Heart right ventricle (tissue), 16 donors: ENCODE data around the gene GATC. TPM values are rescaled to one million over a fixed set of nuclear protein-coding genes. Genes with fewer than 3 reads are reported as not detected.
A peak's percentile ranks its signal among the peaks of the same experiment; 100 is the strongest.

Source experiments
- ATAC-seq, 8 donors: fragments of 200-7000 bp; cut with Tn5 transposase; one replicate each; pipeline ENCODE4 v1.9.1; 2020; ENCODE audit warnings: mild to moderate bottlenecking in 8 of 8, moderate library complexity in 8 of 8, moderate number of reproducible peaks in 1 of 8
- DNase-seq, 2 donors: peaks; one replicate each; pipeline ENCODE4 v3.0.0-alpha.2; 2020
- H3K27ac ChIP-seq, 10 donors: fragments of 200-600 bp; sonication (generic) in 2 of 10; one replicate each; pipeline versions ENCODE4 v1.5.0 to v1.8.0; 2020 to 2022; ENCODE audit warnings: mild to moderate bottlenecking in 3 of 10
- H3K27me3 ChIP-seq, 7 donors: fragments of 200-600 bp; one replicate each; pipeline ENCODE4 v1.8.0; 2021 to 2022; ENCODE audit warnings: mild to moderate bottlenecking in 2 of 7
- H3K36me3 ChIP-seq, 9 donors: fragments of 200-600 bp; sonication (generic) in 1 of 9; one replicate each; pipeline versions ENCODE4 v1.5.0 to v1.8.0; 2020 to 2022; ENCODE audit warnings: mild to moderate bottlenecking in 2 of 9
- H3K4me1 ChIP-seq, 9 donors: fragments of 200-600 bp; sonication (generic) in 1 of 9; one replicate each; pipeline versions ENCODE4 v1.5.0 to v1.8.0; 2020 to 2022; ENCODE audit warnings: mild to moderate bottlenecking in 4 of 9
- H3K4me3 ChIP-seq, 10 donors: fragments of 200-600 bp; sonication (generic) in 2 of 10; one replicate each; pipeline versions ENCODE4 v1.5.0 to v1.8.0; 2020 to 2022; ENCODE audit warnings: mild to moderate bottlenecking in 7 of 10, moderate library complexity in 2 of 10
- H3K9me3 ChIP-seq, 11 donors: fragments of 200-600 bp in 10 of 11; sonication (generic) in 2 of 11; one replicate each; pipeline versions ENCODE4 v1.5.0 to v1.8.0; 2013 to 2022; ENCODE audit warnings: mild to moderate bottlenecking in 2 of 11, control low read depth in 1 of 11, moderate library complexity in 1 of 11
- CTCF ChIP-seq, 9 donors: fragments of 200-600 bp; sonication (generic) in 2 of 9; IDR thresholded peaks; one replicate each; pipeline versions ENCODE4 v1.5.0 to v1.8.0; 2021 to 2022; ENCODE audit warnings: antibody characterized with exemption in 9 of 9, mild to moderate bottlenecking in 5 of 9, moderate library complexity in 1 of 9
- WGBS, 2 donors: extraction: QIAGEN DNeasy Blood & Tissue Kit; methylation state at CpG; one replicate each; pipeline ENCODE4 v1.1.7; 2013; ENCODE audit warnings: inconsistent platforms in 1 of 2; 5-methylcytosine and 5-hydroxymethylcytosine counted together
- intact Hi-C, 10 donors: fragments of 100-400 bp; cut with DNase I; formaldehyde crosslinking; loops; one replicate each; pipeline versions ENCODE4 v1.11.1 to v1.14.2; 2022
- polyA plus RNA-seq, 2 donors: library from polyadenylated mRNA; stranded (reverse); fragments of 200-250 nt; gene quantifications; one replicate each; pipeline ENCODE4 v1.2.3, GENCODE V29; 2013
- total RNA-seq, 10 donors: library from RNA; stranded (reverse); fragmentation: NEBNext Ultra II Directional in 3 of 10; extraction: Animal tissue kit (Norgen Biotek cat#: 25700) in 3 of 10; gene quantifications; one replicate each; pipeline versions ENCODE4 v1.2.1 to v1.2.4, GENCODE V29; 2021 to 2023
- donor health status: Arrhythmogenic right ventricular cardiomyopathy.
- donor health status: ischemic (EF 13 %, LVEDD 7.1; RV severe dilation, severe dysfunction).
- donor health status: healthy with polysubstance abuse.
- donor health status: DM: no; HTN: yes; CAD: no.
- donor health status: DM: no; HTN: no; CAD: no.
- donor health status: ischemic (EF 25% LVEDD 6.9; RV normal size, moderate dysfunction).
- donor health status: ischemic (EF 25% LVEDD 5.7; RV mildly dilated, moderate dysfunction).
- donor health status: healthy.
- donor health status: DM: yes; HTN: yes; CAD: no.
- donor health status: Ischemic cardiomyopathy.
- donor health status: ischemic (EF 35%, LVEDD 5.7; RV mildly dilated, moderate dysfunction).
- donor health status: nonischemic (EF 11% LVEDD 7.7; RV severe dilation, severe dysfunction).
- donor health status: DM: yes; HTN: yes; CAD: no.
- donor health status: PGD.
- donor health status: ischemic (EF 29% LVEDD 5.4; RV normal size, mild dysfunction).
- donor health status: nonischemic (EF 23%, LVEDD 6.1; RV moderate dilation, normal function).

GATC gene
- total and polyA plus RNA-seq, 12 donors, result 6.0 to 17.0 (median 10.3) TPM

- intact Hi-C loops, result no loop called here
- ATAC-seq, result no peak
- no peak for TF ChIP-seq CTCF (IDR thresholded peaks at IDR 0.05)
Observed at GRCh38 chr12:120472521-120472920, 26.3 kb downstream of the GATC start.

GRCh38 chr12:120473807-120474615 lies 27.8 kb downstream of the GATC start:
- intact Hi-C loops, result no loop called here

More at GRCh38 chr12:120472521-120472920, 26.3 kb downstream of the GATC start:
- no peaks in the 10 kb centered on the region for H3K27me3 ChIP-seq
- peaks cover 0 to 3% (median 0%) of the 10 kb centered on the region in 9 donors for H3K36me3 ChIP-seq
- H3K4me3 ChIP-seq, result no peak overlapping the region
- H3K27ac ChIP-seq, result no peak overlapping the region
- H3K9me3 ChIP-seq, result no peaks in the 10 kb centered on the region
- H3K4me1 ChIP-seq, result peaks cover 2 to 52% (median 19%) of the 10 kb centered on the region in 9 donors
- no peak for DNase-seq

GRCh38 chr12:120474616-120474960 lies 28.3 kb downstream of the GATC start:
- intact Hi-C loops, result no loop called here
- ATAC-seq (peak in 1 of 8 donors; percentile 14), DNase-seq (no peak)
- Histone ChIP-seq H3K36me3 (no peaks in the 10 kb centered on the region), H3K9me3 (no peaks in the 10 kb centered on the region), H3K27ac (no peak overlapping the region), H3K4me1 (peaks cover 2 to 42% (median 9%) of the 10 kb centered on the region in 9 donors), H3K27me3 (no peaks in the 10 kb centered on the region), H3K4me3 (no peak overlapping the region)
- no peak for TF ChIP-seq CTCF (IDR thresholded peaks at IDR 0.05)
- 35 to 37% methylated on average over 2 of the region's 2 CpGs for WGBS, 2 donors

More at GRCh38 chr12:120473807-120474615, 27.8 kb downstream of the GATC start:
- H3K27me3 ChIP-seq, result no peaks in the 10 kb centered on the region
- ATAC-seq, result no peak
- peaks cover 2 to 42% (median 9%) of the 10 kb centered on the region in 9 donors for H3K4me1 ChIP-seq
- no peak overlapping the region for H3K27ac ChIP-seq
- TF ChIP-seq CTCF (IDR thresholded peaks at IDR 0.05), result no peak
- 79 to 80% methylated on average over 6 of the region's 6 CpGs for WGBS, 2 donors
- H3K36me3 ChIP-seq, result no peaks in the 10 kb centered on the region
- no peak overlapping the region for H3K4me3 ChIP-seq
- DNase-seq, result no peak
- no peaks in the 10 kb centered on the region for H3K9me3 ChIP-seq

GRCh38 chr12:120475643-120476042 lies 29.4 kb downstream of the GATC start:
- Histone ChIP-seq H3K36me3 (no peaks in the 10 kb centered on the region), H3K27ac (no peak overlapping the region), H3K4me1 (peaks cover 0 to 35% (median 2%) of the 10 kb centered on the region in 9 donors), H3K4me3 (no peak overlapping the region), H3K27me3 (no peaks in the 10 kb centered on the region), H3K9me3 (no peaks in the 10 kb centered on the region)
- no peak for ATAC-seq
- 93 to 95% methylated on average over 1 of the region's 1 CpG for WGBS, 2 donors
- no peak for TF ChIP-seq CTCF (IDR thresholded peaks at IDR 0.05)
- intact Hi-C loops, result no loop called here
- no peak for DNase-seq
